ENCODE measurements around the gene TBC1D25. TPM values are rescaled to one million over a fixed set of nuclear protein-coding genes. Genes with fewer than 3 reads are reported as not detected.
A peak's percentile ranks its signal among the peaks of the same experiment; 100 is the strongest.

The TBC1D25 gene
- polyA plus RNA-seq, 1 of the 3 experiments (the other 2 are of a cell fraction), result 18.4 TPM

DNA sequence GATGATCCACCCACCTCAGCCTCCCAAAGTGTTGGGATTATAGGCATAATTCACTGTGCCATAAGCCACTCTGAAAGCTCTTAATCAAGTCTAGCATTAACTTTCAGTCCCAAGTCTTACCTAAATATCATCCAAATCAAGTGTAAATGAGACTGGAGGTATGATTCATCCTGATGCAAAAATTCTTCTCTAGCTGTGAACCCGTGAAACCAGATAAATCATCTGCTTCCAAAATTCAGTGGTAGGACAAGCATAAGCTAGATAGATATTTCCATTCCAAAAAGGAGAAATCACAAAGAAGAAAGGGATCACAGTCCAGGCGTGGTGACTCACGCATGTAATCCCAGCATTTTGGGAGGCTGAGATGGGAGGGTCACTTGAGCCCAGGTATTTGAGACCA, 8.8 kb upstream of the TBC1D25 start:
- H3K4me2 ChIP-seq, result no peak overlapping the region
- H3K79me2 ChIP-seq (ENCODE audit: insufficient read depth), result no peaks in the 10 kb centered on the region
- CTCF ChIA-PET, result interaction anchor here (0.8 kb wide), 1 partner anchor 21 kb away, joined by 3 read pairs; no protein-coding TSS in a partner anchor
- H3K27me3 ChIP-seq (ENCODE audit: insufficient read depth), result no peaks in the 10 kb centered on the region; the same call in 1 of the 2 replicates
- no peaks in the 10 kb centered on the region for H3F3A ChIP-seq (replicated peaks; ENCODE audit: insufficient read depth)
- no peaks in the 10 kb centered on the region for H3K9me2 ChIP-seq
- TF ChIP-seq, protein P1, sequence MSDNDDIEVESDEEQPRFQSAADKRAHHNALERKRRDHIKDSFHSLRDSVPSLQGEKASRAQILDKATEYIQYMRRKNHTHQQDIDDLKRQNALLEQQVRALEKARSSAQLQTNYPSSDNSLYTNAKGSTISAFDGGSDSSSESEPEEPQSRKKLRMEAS (IDR thresholded peaks at IDR 0.05; ENCODE audit: low read depth), result no peak
- TF ChIP-seq, protein P2, sequence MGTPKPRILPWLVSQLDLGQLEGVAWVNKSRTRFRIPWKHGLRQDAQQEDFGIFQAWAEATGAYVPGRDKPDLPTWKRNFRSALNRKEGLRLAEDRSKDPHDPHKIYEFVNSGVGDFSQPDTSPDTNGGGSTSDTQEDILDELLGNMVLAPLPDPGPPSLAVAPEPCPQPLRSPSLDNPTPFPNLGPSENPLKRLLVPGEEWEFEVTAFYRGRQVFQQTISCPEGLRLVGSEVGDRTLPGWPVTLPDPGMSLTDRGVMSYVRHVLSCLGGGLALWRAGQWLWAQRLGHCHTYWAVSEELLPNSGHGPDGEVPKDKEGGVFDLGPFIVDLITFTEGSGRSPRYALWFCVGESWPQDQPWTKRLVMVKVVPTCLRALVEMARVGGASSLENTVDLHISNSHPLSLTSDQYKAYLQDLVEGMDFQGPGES (IDR thresholded peaks at IDR 0.05; ENCODE audit: low read depth, low read length), result no peak
- TF ChIP-seq SIN3A (IDR thresholded peaks at IDR 0.05; ENCODE audit: borderline replicate concordance, low read depth, low read length) (no peak), NFIC (IDR thresholded peaks at IDR 0.05; ENCODE audit: borderline replicate concordance) (no peak), GABPA (IDR thresholded peaks at IDR 0.05; ENCODE audit: low read depth) (no peak), GATA2 (CRISPR knock-in tag; IDR thresholded peaks at IDR 0.05) (no peak), NRF1 (IDR thresholded peaks at IDR 0.05; ENCODE audit: low read depth, low read length) (no peak), RFX5 (IDR thresholded peaks at IDR 0.05; ENCODE audit: low read length) (no peak)
- TF ChIP-seq, protein P3, sequence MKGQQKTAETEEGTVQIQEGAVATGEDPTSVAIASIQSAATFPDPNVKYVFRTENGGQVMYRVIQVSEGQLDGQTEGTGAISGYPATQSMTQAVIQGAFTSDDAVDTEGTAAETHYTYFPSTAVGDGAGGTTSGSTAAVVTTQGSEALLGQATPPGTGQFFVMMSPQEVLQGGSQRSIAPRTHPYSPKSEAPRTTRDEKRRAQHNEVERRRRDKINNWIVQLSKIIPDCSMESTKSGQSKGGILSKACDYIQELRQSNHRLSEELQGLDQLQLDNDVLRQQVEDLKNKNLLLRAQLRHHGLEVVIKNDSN (IDR thresholded peaks at IDR 0.05; ENCODE audit: borderline replicate concordance, low read depth), result no peak
- 49% methylated on average over 3 of the region's 3 CpGs for WGBS (ENCODE audit: low lambda C conversion rate)
- H3K27ac ChIP-seq (ENCODE audit: low read depth in 2 of 2, low read length in 1 of 2), result no peak overlapping the region
- no peak overlapping the region for H2AFZ ChIP-seq (ENCODE audit: low read depth)
- no peak overlapping the region for H3K4me3 ChIP-seq (ENCODE audit: low read depth in 2 of 2, low read length in 1 of 2)
- H3K9me3 ChIP-seq, result no peaks in the 10 kb centered on the region
- H3K36me3 ChIP-seq (replicated peaks in 1 of 2; ENCODE audit: control insufficient read depth in 1 of 2, insufficient read depth in 2 of 2, low read length in 1 of 2), result no peaks in the 10 kb centered on the region
- H4K20me1 ChIP-seq (ENCODE audit: insufficient read depth), result no peaks in the 10 kb centered on the region
- H3K4me1 ChIP-seq (ENCODE audit: control insufficient read depth in 1 of 2, insufficient read depth in 2 of 2, low read depth in 1 of 2, low read length in 1 of 2), result no peaks in the 10 kb centered on the region
- POLR2A ChIA-PET, result no interaction called here
- no peak overlapping the region for H3K9ac ChIP-seq
- DNase-seq, result no peak

DNA sequence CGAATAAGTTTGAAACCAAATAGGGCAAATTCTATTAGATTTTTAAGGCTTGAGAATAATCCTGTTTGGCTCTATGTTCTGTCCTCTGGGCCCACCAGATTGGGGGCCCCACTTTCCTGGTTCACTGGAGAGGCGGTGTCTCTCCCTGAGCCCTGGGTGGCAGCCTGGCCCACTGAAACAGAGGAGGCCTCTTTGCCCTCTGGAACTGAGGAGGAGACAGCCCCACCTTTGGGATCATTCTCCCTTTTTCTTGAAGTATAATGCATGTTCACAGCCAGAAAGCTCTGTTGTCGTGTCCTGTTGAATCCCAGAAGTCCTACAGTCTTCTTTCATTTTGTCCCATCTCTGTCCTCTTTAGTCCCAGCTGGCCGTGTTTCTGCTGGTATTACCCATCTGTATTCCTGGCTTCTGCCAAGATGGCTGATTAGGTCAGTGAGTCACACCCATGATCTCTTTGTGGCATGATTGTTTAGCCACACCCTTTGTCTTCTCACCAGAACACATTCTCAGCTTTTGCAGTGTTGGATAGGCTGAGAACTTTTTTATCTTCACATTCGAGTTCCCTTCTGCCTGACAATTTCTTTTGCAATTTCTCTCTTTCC, 8.1 kb upstream of the TBC1D25 start:
- CTCF ChIA-PET, result no interaction called here
- Histone ChIP-seq H3F3A (replicated peaks; ENCODE audit: insufficient read depth) (no peaks in the 10 kb centered on the region), H2AFZ (ENCODE audit: low read depth) (peak overlapping the region; percentile 48; the same call in 1 of the 2 replicates), H3K9ac (no peak overlapping the region), H3K9me2 (no peaks in the 10 kb centered on the region), H3K9me3 (no peaks in the 10 kb centered on the region), H3K4me1 (ENCODE audit: control insufficient read depth in 1 of 2, insufficient read depth in 2 of 2, low read depth in 1 of 2, low read length in 1 of 2) (no peaks in the 10 kb centered on the region), H3K36me3 (replicated peaks in 1 of 2; ENCODE audit: control insufficient read depth in 1 of 2, insufficient read depth in 2 of 2, low read length in 1 of 2) (no peaks in the 10 kb centered on the region), H4K20me1 (ENCODE audit: insufficient read depth) (no peaks in the 10 kb centered on the region), H3K27ac (ENCODE audit: low read depth in 2 of 2, low read length in 1 of 2) (peak overlapping the region in 1 of 2 experiments; percentile 49; a peak in 2 of 4 replicates), H3K4me3 (ENCODE audit: low read depth in 2 of 2, low read length in 1 of 2) (no peak overlapping the region), H3K4me2 (no peak overlapping the region), H3K79me2 (ENCODE audit: insufficient read depth) (no peaks in the 10 kb centered on the region), H3K27me3 (ENCODE audit: insufficient read depth) (no peaks in the 10 kb centered on the region; the same call in 1 of the 2 replicates)
- no peak for DNase-seq
- TF ChIP-seq YY1 (IDR thresholded peaks at IDR 0.05; ENCODE audit: low read depth) (peak; percentile 50; the same call in 1 of the 2 replicates), FOSL2 (IDR thresholded peaks at IDR 0.05; ENCODE audit: borderline replicate concordance, low read depth) (peak; percentile 17; the same call in 1 of the 2 replicates), CHD2 (IDR thresholded peaks at IDR 0.05; ENCODE audit: low read length, partially characterized antibody) (no peak)
- TF ChIP-seq, protein P4, sequence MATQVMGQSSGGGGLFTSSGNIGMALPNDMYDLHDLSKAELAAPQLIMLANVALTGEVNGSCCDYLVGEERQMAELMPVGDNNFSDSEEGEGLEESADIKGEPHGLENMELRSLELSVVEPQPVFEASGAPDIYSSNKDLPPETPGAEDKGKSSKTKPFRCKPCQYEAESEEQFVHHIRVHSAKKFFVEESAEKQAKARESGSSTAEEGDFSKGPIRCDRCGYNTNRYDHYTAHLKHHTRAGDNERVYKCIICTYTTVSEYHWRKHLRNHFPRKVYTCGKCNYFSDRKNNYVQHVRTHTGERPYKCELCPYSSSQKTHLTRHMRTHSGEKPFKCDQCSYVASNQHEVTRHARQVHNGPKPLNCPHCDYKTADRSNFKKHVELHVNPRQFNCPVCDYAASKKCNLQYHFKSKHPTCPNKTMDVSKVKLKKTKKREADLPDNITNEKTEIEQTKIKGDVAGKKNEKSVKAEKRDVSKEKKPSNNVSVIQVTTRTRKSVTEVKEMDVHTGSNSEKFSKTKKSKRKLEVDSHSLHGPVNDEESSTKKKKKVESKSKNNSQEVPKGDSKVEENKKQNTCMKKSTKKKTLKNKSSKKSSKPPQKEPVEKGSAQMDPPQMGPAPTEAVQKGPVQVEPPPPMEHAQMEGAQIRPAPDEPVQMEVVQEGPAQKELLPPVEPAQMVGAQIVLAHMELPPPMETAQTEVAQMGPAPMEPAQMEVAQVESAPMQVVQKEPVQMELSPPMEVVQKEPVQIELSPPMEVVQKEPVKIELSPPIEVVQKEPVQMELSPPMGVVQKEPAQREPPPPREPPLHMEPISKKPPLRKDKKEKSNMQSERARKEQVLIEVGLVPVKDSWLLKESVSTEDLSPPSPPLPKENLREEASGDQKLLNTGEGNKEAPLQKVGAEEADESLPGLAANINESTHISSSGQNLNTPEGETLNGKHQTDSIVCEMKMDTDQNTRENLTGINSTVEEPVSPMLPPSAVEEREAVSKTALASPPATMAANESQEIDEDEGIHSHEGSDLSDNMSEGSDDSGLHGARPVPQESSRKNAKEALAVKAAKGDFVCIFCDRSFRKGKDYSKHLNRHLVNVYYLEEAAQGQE (IDR thresholded peaks at IDR 0.05; ENCODE audit: low read depth, low read length), result no peak
- WGBS (ENCODE audit: low lambda C conversion rate), result 32% methylated on average over 4 of the region's 5 CpGs
- POLR2A ChIA-PET, result no interaction called here
